Measurements from ENCODE around the gene PIP5K1B.

Gene PIP5K1B

GRCh38 chr9:68991457-68991856 lies 286.4 kb downstream of the PIP5K1B start:
- no peak for TF ChIP-seq NFIC (IDR thresholded peaks at IDR 0.05)
- TF ChIP-seq EGR1 (IDR thresholded peaks at IDR 0.05) = no peak
- no peak for TF ChIP-seq TEAD4 (IDR thresholded peaks at IDR 0.05)
- no peak for TF ChIP-seq ZBTB7A (IDR thresholded peaks at IDR 0.05; ENCODE audit: low read depth)
- TF ChIP-seq YY1 (IDR thresholded peaks at IDR 0.05; ENCODE audit: low read depth) = no peak
- no peak for TF ChIP-seq TAF1 (IDR thresholded peaks at IDR 0.05; ENCODE audit: low read depth)
- TF ChIP-seq CEBPB (IDR thresholded peaks at IDR 0.05) = no peak
- no peak for TF ChIP-seq REST (IDR thresholded peaks at IDR 0.05; ENCODE audit: low read depth)
- TF ChIP-seq, protein P1, sequence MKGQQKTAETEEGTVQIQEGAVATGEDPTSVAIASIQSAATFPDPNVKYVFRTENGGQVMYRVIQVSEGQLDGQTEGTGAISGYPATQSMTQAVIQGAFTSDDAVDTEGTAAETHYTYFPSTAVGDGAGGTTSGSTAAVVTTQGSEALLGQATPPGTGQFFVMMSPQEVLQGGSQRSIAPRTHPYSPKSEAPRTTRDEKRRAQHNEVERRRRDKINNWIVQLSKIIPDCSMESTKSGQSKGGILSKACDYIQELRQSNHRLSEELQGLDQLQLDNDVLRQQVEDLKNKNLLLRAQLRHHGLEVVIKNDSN (IDR thresholded peaks at IDR 0.05) = no peak
- no peak for TF ChIP-seq TCF12 (IDR thresholded peaks at IDR 0.05; ENCODE audit: low read depth)

DNA sequence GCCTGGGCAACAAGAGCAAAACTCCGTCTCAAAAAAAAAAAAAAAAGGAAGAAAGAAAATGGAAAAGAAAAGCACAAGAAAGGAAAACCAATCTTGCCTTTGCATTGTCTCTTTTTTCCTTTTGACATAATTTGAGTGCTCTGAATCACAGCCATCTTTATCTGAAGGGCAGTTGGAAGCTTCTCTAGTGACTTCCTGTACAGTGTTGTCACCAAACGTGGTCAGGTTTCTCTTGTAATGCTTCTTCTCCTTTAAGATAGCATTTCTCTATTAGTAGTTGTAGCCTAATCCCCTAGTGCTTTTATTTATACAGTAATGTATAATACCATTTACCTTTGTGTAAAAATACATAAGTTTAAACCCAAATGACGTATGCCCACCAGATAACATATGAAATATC lies 290.7 kb downstream of the PIP5K1B start:
- TF ChIP-seq EP300 (IDR thresholded peaks at IDR 0.05; ENCODE audit: borderline replicate concordance) = no peak

DNA sequence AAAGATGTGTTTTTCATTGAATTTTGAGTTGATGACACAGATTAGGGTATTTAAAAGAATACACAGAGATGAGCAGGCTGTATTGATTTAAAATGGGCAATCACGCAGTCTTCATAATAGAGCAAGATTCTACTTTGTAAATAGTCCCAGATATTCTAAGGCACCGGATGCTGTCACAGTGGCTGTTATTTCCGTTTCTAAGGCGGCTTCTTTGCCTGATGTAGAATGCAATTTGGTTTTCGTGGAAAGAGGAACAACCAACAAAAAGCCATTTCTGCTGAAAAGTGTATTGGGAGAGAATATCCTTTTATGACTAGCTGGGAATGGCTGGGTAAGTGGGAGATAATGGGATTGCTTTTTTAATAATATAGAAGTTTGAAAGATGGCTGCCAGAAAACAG lies 291.4 kb downstream of the PIP5K1B start:
- TF ChIP-seq REST (IDR thresholded peaks at IDR 0.05; ENCODE audit: low read depth) = no peak
- no peak for TF ChIP-seq YY1 (IDR thresholded peaks at IDR 0.05; ENCODE audit: low read depth)
- TF ChIP-seq RAD21 (IDR thresholded peaks at IDR 0.05; ENCODE audit: low read depth) = no peak
- no peak for TF ChIP-seq TCF12 (IDR thresholded peaks at IDR 0.05; ENCODE audit: low read depth)
- no peak for TF ChIP-seq CEBPB (IDR thresholded peaks at IDR 0.05)

- TF ChIP-seq TEAD4 (IDR thresholded peaks at IDR 0.05) (no peak), CEBPB (IDR thresholded peaks at IDR 0.05) (0 out of 2 replicates have a peak, but pooled peaks have one; percentile 5)
- TF ChIP-seq, protein P1 (IDR thresholded peaks at IDR 0.05) = no peak
Observed at GRCh38 chr9:68997666-68998065, 292.6 kb downstream of the PIP5K1B start.

GRCh38 chr9:68998385-68998784 lies 293.3 kb downstream of the PIP5K1B start:
- TF ChIP-seq NFIC (IDR thresholded peaks at IDR 0.05) (no peak), CREB1 (IDR thresholded peaks at IDR 0.05; ENCODE audit: low read depth) (no peak), EGR1 (IDR thresholded peaks at IDR 0.05) (no peak)
- TF ChIP-seq, protein P1 (IDR thresholded peaks at IDR 0.05) = no peak

- TF ChIP-seq EGR1 (IDR thresholded peaks at IDR 0.05) (no peak), MAX (IDR thresholded peaks at IDR 0.05) (no peak), TEAD4 (IDR thresholded peaks at IDR 0.05) (no peak), NFIC (IDR thresholded peaks at IDR 0.05) (no peak), REST (IDR thresholded peaks at IDR 0.05; ENCODE audit: low read depth) (no peak), ZBTB7A (IDR thresholded peaks at IDR 0.05; ENCODE audit: low read depth) (no peak), FOXM1 (IDR thresholded peaks at IDR 0.05; ENCODE audit: borderline replicate concordance, low read depth) (no peak), TAF1 (IDR thresholded peaks at IDR 0.05; ENCODE audit: low read depth) (no peak), YY1 (IDR thresholded peaks at IDR 0.05; ENCODE audit: low read depth) (no peak), EP300 (IDR thresholded peaks at IDR 0.05; ENCODE audit: borderline replicate concordance) (no peak), CEBPB (IDR thresholded peaks at IDR 0.05) (no peak), CREB1 (IDR thresholded peaks at IDR 0.05; ENCODE audit: low read depth) (no peak), TCF12 (IDR thresholded peaks at IDR 0.05; ENCODE audit: low read depth) (no peak)
Observed at GRCh38 chr9:68998812-68999211, 293.8 kb downstream of the PIP5K1B start.
